B cell (primary cell): ENCODE data around the gene ITPR2. TPM values are rescaled to one million over a fixed set of nuclear protein-coding genes. Genes with fewer than 3 reads are reported as not detected.

Source experiments
- ATAC-seq: fragments of 200-7000 bp; cut with Tn5 transposase; one replicate; pipeline ENCODE4 v1.10.0; 2021; ENCODE audit warnings: low read depth, mild to moderate bottlenecking, moderate number of reproducible peaks, moderate library complexity
- CTCF ChIA-PET: fragments of 350-600 bp; sonication (Branson Sonifier 250); formaldehyde crosslinking; loops from one replicate; lab custom pipeline; 2021; ENCODE audit warnings: antibody characterized with exemption, inconsistent platforms; lab: Charles Lee
- POLR2A ChIA-PET: fragments of 350-600 bp; sonication (Branson Sonifier 250); formaldehyde crosslinking; loops from one replicate; lab custom pipeline; 2021; ENCODE audit warnings: antibody characterized with exemption; lab: Charles Lee
- DNase-seq: peaks from one replicate; pipeline ENCODE4 v3.0.0; 2013
- H2AFZ ChIP-seq: 2 replicates; pipeline ENCODE4 v1.6.1; 2012; ENCODE audit warnings: mild to moderate bottlenecking, low read depth, low read length; ENCODE audit not compliant: insufficient read depth, poor library complexity, severe bottlenecking
- H3K27ac ChIP-seq, 2 donors: 1 replicate in 1 of 2; 2 replicates in 1 of 2; pipeline ENCODE4 v1.5.1; 2012 to 2013; ENCODE audit warnings: low read length in 2 of 2, mild to moderate bottlenecking in 2 of 2, moderate library complexity in 1 of 2
- H3K27me3 ChIP-seq, 4 experiments: fragments of 200-600 bp in 1 of 4; sonication (generic) in 1 of 4; replicated peaks in 1 of 4; 1 replicate in 2 of 4; 2 replicates in 2 of 4; pipeline versions ENCODE4 v1.6.1 to v1.7.0; 2013 to 2016; ENCODE audit warnings: low read length in 3 of 4, mild to moderate bottlenecking in 2 of 4, mixed read lengths in 1 of 4, moderate library complexity in 1 of 4; ENCODE audit not compliant: insufficient read depth in 4 of 4, control insufficient read depth in 3 of 4; ENCODE audit errors: control extremely low read depth in 1 of 4
- H3K36me3 ChIP-seq, 2 experiments: replicated peaks in 1 of 2; 1 replicate in 1 of 2; 2 replicates in 1 of 2; pipeline versions ENCODE4 v1.6.1 to v1.7.1; 2013; ENCODE audit warnings: low read length in 1 of 2; ENCODE audit not compliant: insufficient read depth in 2 of 2, control insufficient read depth in 1 of 2; ENCODE audit errors: control extremely low read depth in 1 of 2, extremely low read depth in 1 of 2
- H3K4me1 ChIP-seq, 2 donors: fragments of 200-600 bp in 1 of 2; sonication (generic) in 1 of 2; 1 replicate in 1 of 2; 2 replicates in 1 of 2; pipeline versions ENCODE4 v1.5.1 to v1.6.1; 2013 to 2017; ENCODE audit warnings: low read length in 2 of 2; ENCODE audit not compliant: control insufficient read depth in 2 of 2, insufficient read depth in 2 of 2
- H3K4me2 ChIP-seq: replicated peaks from 2 replicates; pipeline ENCODE3; 2012; ENCODE audit warnings: mild to moderate bottlenecking, low read depth, low read length; ENCODE audit not compliant: poor library complexity, severe bottlenecking
- H3K4me3 ChIP-seq, 5 experiments: fragments of 200-600 bp in 1 of 5; sonication (generic) in 1 of 5; 1 replicate in 3 of 5; 2 replicates in 2 of 5; pipeline versions ENCODE4 v1.5.1 to v1.7.0; 2011 to 2016; ENCODE audit warnings: low read length in 4 of 5, mild to moderate bottlenecking in 4 of 5, low read depth in 2 of 5, control low read depth in 1 of 5, moderate library complexity in 1 of 5; ENCODE audit not compliant: insufficient read depth in 1 of 5; ENCODE audit errors: control extremely low read depth in 1 of 5, extremely low read depth in 1 of 5
- H3K79me2 ChIP-seq: fragments of 200-600 bp; sonication (generic); one replicate; pipeline ENCODE4 v1.6.0; 2016; ENCODE audit warnings: low read length; ENCODE audit not compliant: control insufficient read depth, insufficient read depth
- H3K9ac ChIP-seq: fragments of 200-600 bp; sonication (generic); 2 replicates; pipeline ENCODE4 v1.6.1; 2017; ENCODE audit warnings: mild to moderate bottlenecking, low read length, moderate library complexity
- H3K9me3 ChIP-seq, 3 donors: one replicate each; pipeline versions ENCODE4 v1.6.1 to v1.7.1; 2013; ENCODE audit warnings: low read length in 2 of 3; ENCODE audit not compliant: control insufficient read depth in 2 of 3, insufficient read depth in 1 of 3; ENCODE audit errors: control extremely low read depth in 1 of 3
- H4K20me1 ChIP-seq: 2 replicates; pipeline ENCODE4 v1.6.0; 2012; ENCODE audit warnings: mild to moderate bottlenecking, low read length; ENCODE audit not compliant: insufficient read depth, control insufficient read depth, poor library complexity, severe bottlenecking
- H3K27ac Mint-ChIP-seq: one replicate; pipeline ENCODE4 v1.8.0; 2021; ENCODE audit warnings: mixed read lengths
- H3K27me3 Mint-ChIP-seq: one replicate; pipeline ENCODE4 v1.8.0; 2021; ENCODE audit warnings: mixed read lengths
- H3K4me1 Mint-ChIP-seq: one replicate; pipeline ENCODE4 v1.8.0; 2021; ENCODE audit warnings: mixed read lengths
- H3K4me3 Mint-ChIP-seq: one replicate; pipeline ENCODE4 v1.8.0; 2021; ENCODE audit warnings: mixed read lengths
- H3K9me3 Mint-ChIP-seq: one replicate; pipeline ENCODE4 v1.8.0; 2022; ENCODE audit warnings: mixed read lengths; ENCODE audit not compliant: insufficient read depth
- CTCF ChIP-seq: fragments of 200-600 bp; IDR thresholded peaks from one replicate; pipeline ENCODE4 v1.8.0; 2022; ENCODE audit warnings: antibody characterized with exemption, mild to moderate bottlenecking
- EZH2 ChIP-seq: IDR thresholded peaks from 2 replicates; pipeline ENCODE4 v1.6.1; 2012; ENCODE audit warnings: borderline replicate concordance, low read depth, mild to moderate bottlenecking, moderate library complexity, low read length; ENCODE audit not compliant: insufficient read depth, poor library complexity, severe bottlenecking
- WGBS: methylation state at CpG from one replicate; pipeline ENCODE4 v1.1.5; 2013; ENCODE audit warnings: missing lambda C conversion rate; ENCODE audit not compliant: insufficient coverage; 5-methylcytosine and 5-hydroxymethylcytosine counted together
- intact Hi-C: fragments of 100-400 bp; cut with micrococcal nuclease; formaldehyde crosslinking; loops from one replicate; pipeline ENCODE4 v1.10.0; 2022
- polyA plus RNA-seq: library from polyadenylated mRNA; depleted of rRNA; stranded (reverse); fragments of >200 nt; gene quantifications from 2 replicates; pipeline ENCODE4 v1.2.3, GENCODE V29; 2012
- total RNA-seq, 2 donors: library from RNA; stranded (reverse); fragments of 120-200 nt in 1 of 2; gene quantifications; 1 replicate in 1 of 2; 2 replicates in 1 of 2; pipeline versions ENCODE4 v1.2.3 to v1.2.4, GENCODE V29; 2013 to 2022

Gene ITPR2
- total and polyA plus RNA-seq, 2 donors (not counting 1 experiment from before 2014, with no cell fraction given) = 4.3 to 113 TPM

- peaks cover 11 to 14% of the 10 kb centered on the region in 2 donors for H3K4me1 ChIP-seq
- POLR2A ChIA-PET = no interaction called here
- no peaks in the 10 kb centered on the region for H3K9me3 ChIP-seq
- CTCF ChIA-PET = no interaction called here
- peak overlapping the region in 1 of 2 donors; percentile 52 for H3K27ac ChIP-seq
- no peak overlapping the region for H3K4me2 ChIP-seq
- H3K36me3 ChIP-seq = peaks cover 0 to 4% of the 10 kb centered on the region in 2 experiments
- ATAC-seq (peak; percentile 41), DNase-seq (peak; percentile 20)
- no peak overlapping the region for H3K4me3 ChIP-seq
- no peaks in the 10 kb centered on the region for H3K79me2 ChIP-seq
- TF ChIP-seq CTCF (no peak), EZH2 (no peak)
- intact Hi-C loops = loop anchor here (10.0 kb wide), 1 partner anchor 310 kb away; the partner anchor contains the start of gene TM7SF3
- Mint-ChIP-seq H3K9me3 (peaks cover 5% of the 10 kb centered on the region), H3K4me3 (no peak overlapping the region), H3K4me1 (peaks cover 9% of the 10 kb centered on the region), H3K27ac (no peak overlapping the region), H3K27me3 (no peaks in the 10 kb centered on the region)
- no peaks in the 10 kb centered on the region for H3K27me3 ChIP-seq
- WGBS = 0% methylated on average over 2 of the region's 2 CpGs
- no peak overlapping the region for H3K9ac ChIP-seq
- H2AFZ ChIP-seq = no peak overlapping the region
- H4K20me1 ChIP-seq = no peaks in the 10 kb centered on the region
Observed at GRCh38 chr12:26704684-26705460, 128.1 kb downstream of the ITPR2 start.

GRCh38 chr12:26704214-26704613 is 128.8 kb downstream of the ITPR2 start:
- Mint-ChIP-seq H3K9me3 (peaks cover 5% of the 10 kb centered on the region), H3K4me1 (peaks cover 9% of the 10 kb centered on the region), H3K27ac (no peak overlapping the region), H3K4me3 (no peak overlapping the region), H3K27me3 (no peaks in the 10 kb centered on the region)
- Histone ChIP-seq H3K27ac (peak overlapping the region in 1 of 2 donors; percentile 52), H3K9me3 (no peaks in the 10 kb centered on the region), H3K4me2 (no peak overlapping the region), H2AFZ (no peak overlapping the region), H4K20me1 (no peaks in the 10 kb centered on the region), H3K4me3 (no peak overlapping the region), H3K9ac (no peak overlapping the region), H3K27me3 (no peaks in the 10 kb centered on the region), H3K4me1 (peaks cover 11 to 14% of the 10 kb centered on the region in 2 donors), H3K36me3 (peaks cover 0 to 4% of the 10 kb centered on the region in 2 experiments), H3K79me2 (no peaks in the 10 kb centered on the region)
- CTCF ChIA-PET = no interaction called here
- intact Hi-C loops = loop anchor here (10.0 kb wide), 1 partner anchor 311 kb away; the partner anchor contains the start of gene TM7SF3
- WGBS = no CpG with 5 or more reads among the region's 1 CpG
- DNase-seq (no peak), ATAC-seq (no peak)
- TF ChIP-seq CTCF = no peak
- no peak for TF ChIP-seq EZH2
- POLR2A ChIA-PET = no interaction called here
